ENCODE measurements around the gene RTBDN. TPM values are rescaled to one million over a fixed set of nuclear protein-coding genes. Genes with fewer than 3 reads are reported as not detected.
A peak's percentile ranks its signal among the peaks of the same experiment; 100 is the strongest.

The RTBDN gene
- total RNA-seq, 2 experiments from 2014 or later = not detected

DNA sequence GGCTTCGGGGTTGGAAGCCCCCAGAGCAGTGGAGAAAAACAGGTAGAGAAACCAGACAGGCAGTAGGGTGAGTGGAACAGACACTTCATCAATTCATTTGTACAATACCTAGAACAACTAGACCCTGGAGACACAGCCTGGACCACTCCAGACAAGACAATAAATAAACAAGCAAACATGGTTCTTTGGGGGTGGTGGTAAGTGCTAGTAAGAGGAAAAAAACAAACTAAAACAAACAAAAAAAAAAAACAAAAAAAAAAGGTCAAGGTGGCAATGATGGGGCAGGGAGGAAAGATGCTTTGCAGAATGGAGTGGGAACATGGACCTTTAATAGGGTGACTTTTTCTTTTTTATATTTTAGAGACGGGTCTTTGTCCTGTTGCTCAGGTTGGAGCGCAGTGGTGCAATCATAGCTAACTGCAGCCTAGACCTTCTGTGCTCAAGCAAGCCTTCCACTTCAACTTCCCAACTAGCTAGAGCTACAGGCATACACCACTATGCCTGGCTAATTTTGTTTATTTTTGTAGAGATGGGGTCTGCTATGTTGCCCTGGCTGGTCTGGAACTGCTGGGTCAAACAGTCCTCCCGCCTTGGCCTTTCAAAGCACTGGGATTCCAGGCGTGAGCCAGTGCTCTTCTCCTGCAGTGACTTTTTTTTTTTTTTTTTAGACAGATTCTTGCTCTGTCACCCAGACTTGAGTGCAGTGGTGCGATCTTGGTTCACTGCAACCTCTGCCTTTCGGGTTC is 40.0 kb downstream of the RTBDN start:
- peak in 2 of 14 experiments; percentile 21 to 68 for DNase-seq
- Histone ChIP-seq H3K4me1 (ENCODE audit: insufficient read depth, low read length) (peaks cover 50% of the 10 kb centered on the region), H3K9me3 (ENCODE audit: control insufficient read depth in 1 of 2, insufficient read depth in 1 of 2, low read length in 2 of 2) (no peaks in the 10 kb centered on the region), H3K4me3 (ENCODE audit: low read length) (peak overlapping the region; percentile 98), H3K27me3 (ENCODE audit: control insufficient read depth in 1 of 2, insufficient read depth in 2 of 2, low read length in 2 of 2) (no peaks in the 10 kb centered on the region), H3K36me3 (ENCODE audit: insufficient read depth, low read length) (peaks cover 18% of the 10 kb centered on the region), H3K27ac (ENCODE audit: low read depth in 1 of 2, low read length in 2 of 2) (peak overlapping the region; percentile 99 to 100)
- Mint-ChIP-seq H3K4me1 (ENCODE audit: low read depth) (peaks cover 41% of the 10 kb centered on the region), H3K27ac (peak overlapping the region; percentile 99), H3K27me3 (peaks cover 13% of the 10 kb centered on the region), H3K36me3 (ENCODE audit: low read depth) (peaks cover 47% of the 10 kb centered on the region), H3K9me3 (no peaks in the 10 kb centered on the region), H3K4me3 (peak overlapping the region; percentile 86)
- ChIA-PET CTCF (interaction anchor here (1.1 to 9.4 kb wide), 5 partner anchors 17 to 78 kb away, joined by 5 to 178 read pairs (median 14); partner anchors contain the start of gene HOOK2), POLR2A (interaction anchor here (0.9 to 8.3 kb wide), 8 partner anchors 12 to 154 kb away, joined by 3 to 348 read pairs (median 28); partner anchors contain the start of genes HOOK2, RNASEH2A, TNPO2 and TRIR)
- intact Hi-C loops (cut with DNase I, micrococcal nuclease) = loop anchor here in 1 of 2 experiments (5.0 kb wide), 1 partner anchor 127 kb away; the partner anchor contains the start of genes MAN2B1 and WDR83
- TF ChIP-seq, protein P1, sequence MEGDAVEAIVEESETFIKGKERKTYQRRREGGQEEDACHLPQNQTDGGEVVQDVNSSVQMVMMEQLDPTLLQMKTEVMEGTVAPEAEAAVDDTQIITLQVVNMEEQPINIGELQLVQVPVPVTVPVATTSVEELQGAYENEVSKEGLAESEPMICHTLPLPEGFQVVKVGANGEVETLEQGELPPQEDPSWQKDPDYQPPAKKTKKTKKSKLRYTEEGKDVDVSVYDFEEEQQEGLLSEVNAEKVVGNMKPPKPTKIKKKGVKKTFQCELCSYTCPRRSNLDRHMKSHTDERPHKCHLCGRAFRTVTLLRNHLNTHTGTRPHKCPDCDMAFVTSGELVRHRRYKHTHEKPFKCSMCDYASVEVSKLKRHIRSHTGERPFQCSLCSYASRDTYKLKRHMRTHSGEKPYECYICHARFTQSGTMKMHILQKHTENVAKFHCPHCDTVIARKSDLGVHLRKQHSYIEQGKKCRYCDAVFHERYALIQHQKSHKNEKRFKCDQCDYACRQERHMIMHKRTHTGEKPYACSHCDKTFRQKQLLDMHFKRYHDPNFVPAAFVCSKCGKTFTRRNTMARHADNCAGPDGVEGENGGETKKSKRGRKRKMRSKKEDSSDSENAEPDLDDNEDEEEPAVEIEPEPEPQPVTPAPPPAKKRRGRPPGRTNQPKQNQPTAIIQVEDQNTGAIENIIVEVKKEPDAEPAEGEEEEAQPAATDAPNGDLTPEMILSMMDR (IDR thresholded peaks at IDR 0.05) = no peak
- no peak for ATAC-seq (ENCODE audit: poor library complexity)

DNA sequence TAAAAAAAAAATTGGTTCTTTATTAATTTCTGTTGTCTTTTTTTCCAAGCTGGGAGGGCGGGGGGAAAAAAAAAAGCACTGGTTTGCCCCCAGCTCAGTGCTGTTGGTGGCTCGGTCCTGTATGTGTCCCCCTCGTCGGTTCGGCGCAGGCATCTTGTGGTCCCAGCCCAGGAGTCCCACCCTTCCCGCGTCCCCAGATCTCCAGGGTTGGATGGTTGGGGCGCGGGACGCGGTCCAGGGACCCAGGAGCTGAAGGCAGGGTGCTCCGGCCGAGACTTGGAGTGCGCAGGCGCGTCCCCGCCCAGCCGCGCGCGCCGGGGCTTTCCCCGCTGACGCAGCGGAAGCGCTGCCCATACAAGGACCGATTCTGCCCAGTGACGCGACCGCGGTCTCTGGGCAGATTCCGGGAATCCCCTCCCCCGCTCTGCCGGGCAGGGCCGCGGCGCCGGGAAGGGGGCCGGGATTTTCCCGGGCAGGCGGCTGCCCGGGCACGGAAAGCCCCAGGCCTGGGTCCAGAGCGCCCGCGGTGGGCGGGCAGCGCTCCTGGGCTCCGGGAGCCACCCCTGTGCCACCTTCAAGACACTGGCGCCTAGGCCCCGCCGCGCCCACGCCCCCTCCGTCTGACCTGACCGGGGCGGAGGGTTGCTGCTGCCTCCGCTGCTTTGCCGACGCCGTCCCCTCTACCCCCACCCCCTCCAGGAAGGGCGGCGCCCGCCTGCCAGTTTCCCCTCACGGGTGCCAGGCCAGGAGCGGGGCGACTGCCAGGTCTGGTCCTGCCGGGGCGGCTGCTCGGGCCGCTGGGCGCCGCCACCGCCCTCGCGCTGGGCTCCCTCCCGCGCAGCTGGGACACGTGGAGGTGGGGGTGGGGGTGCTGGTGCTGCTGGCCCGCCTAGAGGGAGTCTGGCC is 40.8 kb downstream of the RTBDN start:
- Mint-ChIP-seq H3K9me3 (no peaks in the 10 kb centered on the region), H3K4me3 (peak overlapping the region; percentile 97), H3K4me1 (ENCODE audit: low read depth) (peaks cover 49% of the 10 kb centered on the region), H3K27ac (peak overlapping the region; percentile 99), H3K27me3 (peaks cover 13% of the 10 kb centered on the region), H3K36me3 (ENCODE audit: low read depth) (peaks cover 47% of the 10 kb centered on the region)
- CTCF ChIA-PET = interaction anchor here (1.1 to 9.4 kb wide), 4 partner anchors 11 to 33 kb away, joined by 5 to 178 read pairs (median 22); partner anchors contain the start of gene HOOK2
- H3K9me3 ChIP-seq (ENCODE audit: control insufficient read depth in 1 of 2, insufficient read depth in 1 of 2, low read length in 2 of 2) = no peaks in the 10 kb centered on the region
- H3K36me3 ChIP-seq (ENCODE audit: insufficient read depth, low read length) = peaks cover 11% of the 10 kb centered on the region
- H3K4me3 ChIP-seq (ENCODE audit: low read length) = peak overlapping the region; percentile 98
- TF ChIP-seq, protein P1 (IDR thresholded peaks at IDR 0.05) = no peak
- DNase-seq = peak; percentile 87 to 98 (median 93)
- POLR2A ChIA-PET = interaction anchor here (0.8 to 8.3 kb wide), 18 partner anchors 8 to 1727 kb away, joined by 3 to 348 read pairs (median 14); partner anchors contain the start of genes GCDH, GET3, HOOK2 and PRDX2
- H3K27me3 ChIP-seq (ENCODE audit: control insufficient read depth in 1 of 2, insufficient read depth in 2 of 2, low read length in 2 of 2) = no peaks in the 10 kb centered on the region
- peak overlapping the region; percentile 99 to 100 for H3K27ac ChIP-seq (ENCODE audit: low read depth in 1 of 2, low read length in 2 of 2)
- intact Hi-C loops (cut with DNase I, micrococcal nuclease) = loop anchor here (1.0 to 5.0 kb wide), 2 partner anchors 11 to 126 kb away; partner anchors contain the start of genes MAN2B1 (in 1 of the 2) and WDR83 (in 1 of the 2)
- peak; percentile 48 for ATAC-seq (ENCODE audit: poor library complexity)
- peaks cover 59% of the 10 kb centered on the region for H3K4me1 ChIP-seq (ENCODE audit: insufficient read depth, low read length)
